ENCODE data around the gene RPL32. TPM values are rescaled to one million over a fixed set of nuclear protein-coding genes. Genes with fewer than 3 reads are reported as not detected.
A peak's percentile ranks its signal among the peaks of the same experiment; 100 is the strongest.

RPL32 gene
- total RNA-seq, 1 experiment from 2014 or later = 794 TPM

- ATAC-seq (no peak), DNase-seq (ENCODE audit: low read depth, low spot score) (no peak)
- Histone ChIP-seq H3K36me3 (ENCODE audit: control insufficient read depth, insufficient read depth, low read length) (peaks cover 54% of the 10 kb centered on the region), H3K9me3 (ENCODE audit: control insufficient read depth, insufficient read depth, low read depth, low read length) (no peaks in the 10 kb centered on the region), H3K4me1 (ENCODE audit: control insufficient read depth, insufficient read depth, low read length) (peaks cover 19% of the 10 kb centered on the region), H3K4me3 (ENCODE audit: low read depth in 2 of 2, low read length in 2 of 2) (no peak overlapping the region), H3K27me3 (ENCODE audit: control insufficient read depth, insufficient read depth, low read length) (no peaks in the 10 kb centered on the region), H3K27ac (ENCODE audit: low read length) (no peak overlapping the region)
- TSS peak; percentile 21 for BruUV-seq (replicated peaks)
- TF ChIP-seq POLR2AphosphoS5 (IDR thresholded peaks at IDR 0.05; ENCODE audit: low read depth, low read length) = no peak
- TF ChIP-seq SIN3A (IDR thresholded peaks at IDR 0.05; ENCODE audit: borderline replicate concordance, insufficient read depth, low read depth, low read length) = no peak
- TF ChIP-seq REST (IDR thresholded peaks at IDR 0.05; ENCODE audit: insufficient read depth in 1 of 2, low read depth in 2 of 2, low read length in 1 of 2) = no peak
- TF ChIP-seq TCF7L2 (IDR thresholded peaks at IDR 0.05; ENCODE audit: low read depth, low read length) = no peak
- TF ChIP-seq CTCF (IDR thresholded peaks at IDR 0.05) = no peak
- ChIA-PET POLR2A (no interaction called here), CTCF (no interaction called here)
- intact Hi-C loops (cut with micrococcal nuclease; ENCODE audit: unreplicated experiment) (no loop called here), in situ Hi-C loops (cut with HindIII; ENCODE audit: low pct_unique_long_range_greater_than_20kb, low sequenced_read_pairs) (no loop called here)
Measured at GRCh38 chr3:12837295-12837986, 3.9 kb downstream of the RPL32 start.

- Histone ChIP-seq H3K4me3 (ENCODE audit: low read depth in 2 of 2, low read length in 2 of 2) (no peak overlapping the region), H3K4me1 (ENCODE audit: control insufficient read depth, insufficient read depth, low read length) (peaks cover 19% of the 10 kb centered on the region), H3K27ac (ENCODE audit: low read length) (no peak overlapping the region), H3K36me3 (ENCODE audit: control insufficient read depth, insufficient read depth, low read length) (peaks cover 46% of the 10 kb centered on the region), H3K27me3 (ENCODE audit: control insufficient read depth, insufficient read depth, low read length) (no peaks in the 10 kb centered on the region), H3K9me3 (ENCODE audit: control insufficient read depth, insufficient read depth, low read depth, low read length) (no peaks in the 10 kb centered on the region)
- DNase-seq (ENCODE audit: low read depth, low spot score) (no peak), ATAC-seq (no peak)
- BruUV-seq (replicated peaks) = no TSS peak
- TF ChIP-seq SIN3A (IDR thresholded peaks at IDR 0.05; ENCODE audit: borderline replicate concordance, insufficient read depth, low read depth, low read length) (no peak), REST (IDR thresholded peaks at IDR 0.05; ENCODE audit: insufficient read depth in 1 of 2, low read depth in 2 of 2, low read length in 1 of 2) (no peak), TCF7L2 (IDR thresholded peaks at IDR 0.05; ENCODE audit: low read depth, low read length) (no peak), POLR2AphosphoS5 (IDR thresholded peaks at IDR 0.05; ENCODE audit: low read depth, low read length) (no peak), CTCF (IDR thresholded peaks at IDR 0.05) (no peak)
- intact Hi-C loops (cut with micrococcal nuclease; ENCODE audit: unreplicated experiment) = no loop called here
- in situ Hi-C loops (cut with HindIII; ENCODE audit: low pct_unique_long_range_greater_than_20kb, low sequenced_read_pairs) = no loop called here
- ChIA-PET POLR2A (no interaction called here), CTCF (no interaction called here)
Measured at GRCh38 chr3:12835052-12835665, 6.2 kb downstream of the RPL32 start.

Measured in Panc1 (cell line).